VCaP (cell line): Measurements from ENCODE around the gene PPM1F.
A peak's percentile ranks its signal among the peaks of the same experiment; 100 is the strongest.

Experiments used
- H3K27ac ChIP-seq: fragments of 450-650 bp; 2 replicates; pipeline ENCODE4 v1.5.1; 2017
- CTCF ChIP-seq: fragments of 450-650 bp; conservative IDR thresholded peaks from 2 replicates; pipeline ENCODE4 v1.5.1; 2017; ENCODE audit warnings: mild to moderate bottlenecking, moderate library complexity

PPM1F gene

GRCh38 chr22:21975273-21975672 is 22.6 kb upstream of the PPM1F start:
- H3K27ac ChIP-seq: no peak overlapping the region
- TF ChIP-seq CTCF: no peak

- TF ChIP-seq CTCF: no peak
- H3K27ac ChIP-seq: no peak overlapping the region
Observed at GRCh38 chr22:21974058-21974649, 21.5 kb upstream of the PPM1F start.

- TF ChIP-seq CTCF: no peak
- H3K27ac ChIP-seq: no peak overlapping the region
Observed at GRCh38 chr22:21972806-21973205, 20.2 kb upstream of the PPM1F start.

GRCh38 chr22:21972293-21972779 is 19.7 kb upstream of the PPM1F start:
- peak; percentile 87 for TF ChIP-seq CTCF
- no peak overlapping the region for H3K27ac ChIP-seq

- no peak for TF ChIP-seq CTCF
- H3K27ac ChIP-seq: no peak overlapping the region
Observed at GRCh38 chr22:21971858-21972275, 19.2 kb upstream of the PPM1F start.

- TF ChIP-seq CTCF: no peak
- H3K27ac ChIP-seq: no peak overlapping the region
Observed at GRCh38 chr22:21970800-21971617, 18.4 kb upstream of the PPM1F start.

- H3K27ac ChIP-seq: no peak overlapping the region
- TF ChIP-seq CTCF: no peak
Observed at GRCh38 chr22:21970037-21970799, 17.6 kb upstream of the PPM1F start.
